Osteoblast (primary cell): ENCODE data around the gene KRT6A. TPM values are rescaled to one million over a fixed set of nuclear protein-coding genes. Genes with fewer than 3 reads are reported as not detected.

Experiments used
- DNase-seq: peaks from one replicate; pipeline ENCODE4 v3.0.0; 2011; ENCODE audit warnings: low spot score, mixed read lengths; ENCODE audit not compliant: insufficient read length; ENCODE audit errors: missing footprints
- H2AFZ ChIP-seq: 2 replicates; pipeline ENCODE4 v1.6.0; 2011; ENCODE audit warnings: mild to moderate bottlenecking, low read length
- H3K27ac ChIP-seq: 2 replicates; pipeline ENCODE4 v1.5.1; 2011; ENCODE audit warnings: mild to moderate bottlenecking, low read depth, low read length, moderate library complexity
- H3K27me3 ChIP-seq: 2 replicates; pipeline ENCODE4 v1.6.0; 2012; ENCODE audit warnings: mild to moderate bottlenecking, control low read depth, inconsistent platforms, low read length, moderate library complexity; ENCODE audit not compliant: insufficient read depth
- H3K36me3 ChIP-seq: 2 replicates; pipeline ENCODE4 v1.5.1; 2011; ENCODE audit warnings: mild to moderate bottlenecking, low read length, control low read depth, moderate library complexity; ENCODE audit not compliant: insufficient read depth
- H3K4me1 ChIP-seq: 2 replicates; pipeline ENCODE4 v1.5.1; 2011; ENCODE audit warnings: mild to moderate bottlenecking, low read length, control low read depth, moderate library complexity; ENCODE audit not compliant: insufficient read depth
- H3K4me2 ChIP-seq: 2 replicates; pipeline ENCODE4 v1.6.0; 2011; ENCODE audit warnings: mild to moderate bottlenecking, low read length; ENCODE audit not compliant: insufficient read depth
- H3K4me3 ChIP-seq: fragments of 200-600 bp; sonication (generic); 3 replicates; pipeline ENCODE4 v1.5.1; 2012; ENCODE audit warnings: mild to moderate bottlenecking, low read length, inconsistent platforms; ENCODE audit not compliant: insufficient read depth
- H3K79me2 ChIP-seq: 2 replicates; pipeline ENCODE4 v1.6.0; 2012; ENCODE audit warnings: mild to moderate bottlenecking, low read length, control low read depth, inconsistent platforms; ENCODE audit not compliant: insufficient read depth
- H3K9me3 ChIP-seq: 2 replicates; pipeline ENCODE4 v1.5.1; 2011; ENCODE audit warnings: low read depth, low read length, control low read depth
- H4K20me1 ChIP-seq: 2 replicates; pipeline ENCODE4 v1.6.0; 2012; ENCODE audit warnings: mild to moderate bottlenecking, low read length, control low read depth; ENCODE audit not compliant: insufficient read depth
- total RNA-seq: library from RNA; depleted of rRNA; stranded (reverse); fragments of >200 nt; gene quantifications from 2 replicates; pipeline ENCODE4 v1.2.3, GENCODE V29; 2012
- TF ChIP-seq, protein P1 (sequence below): IDR thresholded peaks from 2 replicates; pipeline ENCODE4 v1.5.1; 2011; ENCODE audit warnings: mild to moderate bottlenecking, low read depth, low read length, moderate library complexity; ENCODE audit errors: extremely low read depth

Gene KRT6A
- total RNA-seq, 1 donor = 0.72 TPM

DNA sequence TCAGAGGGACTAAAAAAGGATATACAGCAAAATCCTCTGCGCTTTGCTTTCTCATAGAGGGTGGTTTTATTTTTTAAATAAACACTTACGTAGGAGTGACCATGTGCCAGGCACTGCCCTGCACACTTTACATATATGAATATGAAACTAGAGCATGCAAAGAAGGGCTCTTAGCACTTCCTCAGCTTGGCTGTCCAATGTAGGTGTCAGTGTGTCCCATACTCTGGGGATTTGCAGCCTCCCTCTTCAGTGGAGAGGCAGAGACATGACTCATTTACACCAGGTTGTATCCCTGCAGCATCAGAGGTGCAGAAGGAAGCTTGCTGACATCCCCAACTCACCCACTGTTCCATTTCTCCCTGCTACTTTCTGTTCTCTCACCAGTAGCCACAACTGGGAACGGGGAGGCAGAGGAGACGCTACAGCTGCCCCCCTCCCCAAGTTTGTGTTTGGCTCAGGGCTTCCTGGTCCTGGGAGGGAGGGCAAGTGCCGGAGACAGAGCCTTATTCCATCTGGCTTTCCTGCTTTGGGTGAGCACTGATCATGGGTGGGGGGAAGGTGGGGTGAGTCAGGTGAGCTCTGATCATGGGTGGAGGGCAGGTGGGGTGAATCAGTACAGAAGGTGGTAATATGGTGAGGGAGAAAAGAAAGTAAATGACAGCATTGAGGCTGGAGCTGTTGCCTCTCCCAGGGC, 32.0 kb upstream of the KRT6A start:
- peaks cover 5% of the 10 kb centered on the region for H3K4me1 ChIP-seq
- H4K20me1 ChIP-seq = no peaks in the 10 kb centered on the region
- TF ChIP-seq, protein P1, sequence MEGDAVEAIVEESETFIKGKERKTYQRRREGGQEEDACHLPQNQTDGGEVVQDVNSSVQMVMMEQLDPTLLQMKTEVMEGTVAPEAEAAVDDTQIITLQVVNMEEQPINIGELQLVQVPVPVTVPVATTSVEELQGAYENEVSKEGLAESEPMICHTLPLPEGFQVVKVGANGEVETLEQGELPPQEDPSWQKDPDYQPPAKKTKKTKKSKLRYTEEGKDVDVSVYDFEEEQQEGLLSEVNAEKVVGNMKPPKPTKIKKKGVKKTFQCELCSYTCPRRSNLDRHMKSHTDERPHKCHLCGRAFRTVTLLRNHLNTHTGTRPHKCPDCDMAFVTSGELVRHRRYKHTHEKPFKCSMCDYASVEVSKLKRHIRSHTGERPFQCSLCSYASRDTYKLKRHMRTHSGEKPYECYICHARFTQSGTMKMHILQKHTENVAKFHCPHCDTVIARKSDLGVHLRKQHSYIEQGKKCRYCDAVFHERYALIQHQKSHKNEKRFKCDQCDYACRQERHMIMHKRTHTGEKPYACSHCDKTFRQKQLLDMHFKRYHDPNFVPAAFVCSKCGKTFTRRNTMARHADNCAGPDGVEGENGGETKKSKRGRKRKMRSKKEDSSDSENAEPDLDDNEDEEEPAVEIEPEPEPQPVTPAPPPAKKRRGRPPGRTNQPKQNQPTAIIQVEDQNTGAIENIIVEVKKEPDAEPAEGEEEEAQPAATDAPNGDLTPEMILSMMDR = no peak
- H3K79me2 ChIP-seq = no peaks in the 10 kb centered on the region
- no peak overlapping the region for H3K27ac ChIP-seq
- H3K4me2 ChIP-seq = no peak overlapping the region
- H3K9me3 ChIP-seq = no peaks in the 10 kb centered on the region
- H3K27me3 ChIP-seq = peaks cover 27% of the 10 kb centered on the region
- DNase-seq = no peak
- no peak overlapping the region for H2AFZ ChIP-seq
- H3K4me3 ChIP-seq = no peak overlapping the region
- no peaks in the 10 kb centered on the region for H3K36me3 ChIP-seq

DNA sequence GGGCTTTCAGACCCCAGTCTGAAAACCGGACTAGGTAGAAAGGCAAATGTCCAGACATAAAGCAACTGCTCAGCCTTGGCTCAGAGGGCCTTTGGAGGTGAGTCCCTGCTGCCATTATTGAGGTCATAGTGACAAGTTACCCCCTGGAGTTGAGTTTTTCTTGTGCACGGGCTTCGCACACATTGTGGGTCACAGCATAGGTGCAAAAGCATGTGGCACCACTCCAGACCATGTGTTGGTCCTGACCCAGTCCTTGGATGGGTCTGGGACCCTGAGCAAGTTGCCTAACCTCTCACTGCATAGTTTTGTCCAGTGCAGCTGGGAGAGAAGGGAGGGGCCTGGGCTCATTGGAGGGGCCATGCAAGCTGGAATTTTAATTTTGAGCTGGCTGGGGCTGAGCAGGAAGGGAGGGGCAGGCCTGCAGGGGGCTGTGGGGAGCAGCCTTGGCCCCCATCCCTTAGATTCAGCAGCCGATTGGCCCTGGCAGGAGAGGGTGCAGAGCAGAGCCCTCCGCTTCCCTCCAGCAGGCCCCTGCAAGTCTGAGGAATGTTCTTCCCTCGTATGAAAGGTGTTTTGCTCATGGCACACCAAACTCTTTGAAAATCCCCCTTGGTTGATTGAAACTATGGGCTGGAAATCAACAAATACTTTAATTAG, 31.3 kb upstream of the KRT6A start:
- H3K4me2 ChIP-seq = no peak overlapping the region
- peaks cover 5% of the 10 kb centered on the region for H3K4me1 ChIP-seq
- H3K79me2 ChIP-seq = no peaks in the 10 kb centered on the region
- no peak for DNase-seq
- H3K4me3 ChIP-seq = no peak overlapping the region
- no peak overlapping the region for H2AFZ ChIP-seq
- no peaks in the 10 kb centered on the region for H3K36me3 ChIP-seq
- H3K9me3 ChIP-seq = no peaks in the 10 kb centered on the region
- no peaks in the 10 kb centered on the region for H4K20me1 ChIP-seq
- peaks cover 22% of the 10 kb centered on the region for H3K27me3 ChIP-seq
- no peak overlapping the region for H3K27ac ChIP-seq
- TF ChIP-seq, protein P1 = no peak

DNA sequence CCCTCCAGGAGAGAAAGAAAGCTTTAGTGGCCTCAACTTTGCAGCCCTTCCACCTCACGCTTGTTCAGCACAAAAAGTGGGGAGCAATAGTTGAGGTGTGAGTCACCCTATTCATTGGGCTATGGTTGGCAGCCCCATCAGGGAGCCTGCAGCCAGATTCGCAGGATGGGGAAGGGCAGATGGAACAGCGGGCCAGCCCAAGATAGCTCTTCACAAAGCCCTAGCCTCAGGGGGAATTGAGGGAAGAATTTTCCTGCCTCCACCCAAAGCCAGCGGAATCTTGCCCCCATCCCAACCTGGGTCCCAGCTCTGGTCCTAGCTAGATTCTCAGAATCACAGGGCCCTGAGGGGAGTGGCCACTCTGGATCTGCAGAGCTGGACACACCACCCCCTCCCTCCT, 30.8 kb upstream of the KRT6A start:
- H3K4me1 ChIP-seq = peaks cover 5% of the 10 kb centered on the region
- H3K79me2 ChIP-seq = no peaks in the 10 kb centered on the region
- H3K27me3 ChIP-seq = peaks cover 21% of the 10 kb centered on the region
- H3K36me3 ChIP-seq = no peaks in the 10 kb centered on the region
- no peaks in the 10 kb centered on the region for H3K9me3 ChIP-seq
- H3K4me3 ChIP-seq = no peak overlapping the region
- TF ChIP-seq, protein P1 = no peak
- no peak overlapping the region for H2AFZ ChIP-seq
- DNase-seq = no peak
- H3K27ac ChIP-seq = no peak overlapping the region
- no peaks in the 10 kb centered on the region for H4K20me1 ChIP-seq
- no peak overlapping the region for H3K4me2 ChIP-seq

DNA sequence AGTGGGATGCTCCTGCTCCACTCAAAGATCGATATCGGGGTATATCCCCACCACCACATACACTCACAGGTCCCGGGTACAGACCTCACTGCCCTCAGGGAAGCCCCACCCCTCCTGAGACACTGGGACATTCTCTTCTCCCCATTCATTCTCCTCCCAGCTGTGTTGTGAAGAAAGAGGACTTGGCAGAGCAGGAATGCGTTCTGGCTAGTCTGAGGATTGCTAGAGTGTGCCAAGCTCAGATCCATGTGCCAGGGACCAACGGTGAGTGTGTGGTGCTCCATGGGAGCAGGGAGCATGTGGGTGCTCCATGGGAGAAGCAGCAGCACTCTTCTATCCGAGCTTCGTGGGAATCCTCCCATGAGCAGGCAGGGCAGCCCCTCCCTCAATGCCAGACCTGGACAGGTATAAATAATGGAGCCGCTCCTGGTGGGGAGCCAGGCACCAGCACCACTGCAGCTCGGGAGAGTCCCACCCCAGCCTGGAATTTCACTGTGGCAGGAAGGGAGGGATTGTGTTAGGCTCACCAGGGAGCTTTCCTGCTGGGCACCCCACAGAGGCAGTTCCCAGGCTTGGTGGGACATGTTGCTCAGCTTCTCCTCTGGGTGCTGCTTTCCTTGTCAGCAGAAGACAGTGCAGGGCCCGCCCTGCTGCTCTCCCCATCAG, 29.4 kb upstream of the KRT6A start:
- Histone ChIP-seq H3K9me3 (no peaks in the 10 kb centered on the region), H3K4me3 (no peak overlapping the region), H3K27ac (no peak overlapping the region), H3K27me3 (peaks cover 24% of the 10 kb centered on the region), H3K36me3 (no peaks in the 10 kb centered on the region), H4K20me1 (no peaks in the 10 kb centered on the region), H2AFZ (no peak overlapping the region), H3K4me1 (peaks cover 5% of the 10 kb centered on the region), H3K79me2 (no peaks in the 10 kb centered on the region), H3K4me2 (no peak overlapping the region)
- TF ChIP-seq, protein P1 = no peak
- no peak for DNase-seq
